ENCODE data around the gene KAZN.
"Not testable (repeated sequence)": the region's sequence is repeated elsewhere in the genome, so short reads cannot be mapped to it uniquely, and the experiment has no call there.

Gene KAZN

GRCh38 chr1:15018767-15019166, 420.3 kb downstream of the KAZN start:
- no peak for DNase-seq

- DNase-seq: no peak
These were observed 422.7 kb downstream of the KAZN start for GRCh38 chr1:15020943-15021745.

GRCh38 chr1:15022048-15022447, 423.6 kb downstream of the KAZN start:
- DNase-seq: no peak

- peak in 2 of 3 donors; percentile 26 to 44 for DNase-seq
These were observed 424.7 kb downstream of the KAZN start for GRCh38 chr1:15023205-15023604.

- no peak for DNase-seq
These were observed 425.5 kb downstream of the KAZN start for GRCh38 chr1:15023976-15024375.

- DNase-seq: no peak
These were observed 427.6 kb downstream of the KAZN start for GRCh38 chr1:15026117-15026489.

- DNase-seq: peak; percentile 63 to 72 (median 64)
These were observed 429.1 kb downstream of the KAZN start for GRCh38 chr1:15027515-15027986.

- peak; percentile 16 to 64 (median 37) for DNase-seq
These were observed 429.6 kb downstream of the KAZN start for GRCh38 chr1:15028102-15028501.

- no peak for DNase-seq
These were observed 430.1 kb downstream of the KAZN start for GRCh38 chr1:15028616-15029015.

- DNase-seq: no peak
These were observed 430.6 kb downstream of the KAZN start for GRCh38 chr1:15029036-15029435.

GRCh38 chr1:15029786-15030185, 431.3 kb downstream of the KAZN start:
- DNase-seq: no peak

- DNase-seq: no peak
These were observed 432.9 kb downstream of the KAZN start for GRCh38 chr1:15031251-15031933.

- DNase-seq: no peak
These were observed 434.8 kb downstream of the KAZN start for GRCh38 chr1:15033264-15033663.

GRCh38 chr1:15034656-15035055, 436.2 kb downstream of the KAZN start:
- DNase-seq: no peak

GRCh38 chr1:15035236-15035635, 436.8 kb downstream of the KAZN start:
- no peak for DNase-seq

GRCh38 chr1:15036101-15036500, 437.6 kb downstream of the KAZN start:
- no peak for DNase-seq

GRCh38 chr1:15038232-15039016, 439.9 kb downstream of the KAZN start:
- peak in 1 of 3 donors; percentile 19 for DNase-seq

- no peak for DNase-seq
These were observed 440.6 kb downstream of the KAZN start for GRCh38 chr1:15039017-15039648.

GRCh38 chr1:15039901-15040300, 441.4 kb downstream of the KAZN start:
- DNase-seq: no peak

GRCh38 chr1:15040685-15041084, 442.2 kb downstream of the KAZN start:
- not testable (repeated sequence) for DNase-seq

GRCh38 chr1:15042866-15043265, 444.4 kb downstream of the KAZN start:
- no peak for DNase-seq

GRCh38 chr1:15043934-15044333, 445.4 kb downstream of the KAZN start:
- DNase-seq: no peak

- DNase-seq: no peak
These were observed 446.6 kb downstream of the KAZN start for GRCh38 chr1:15045123-15045522.
